HepG2 (cell line): Measurements from ENCODE around the gene NDOR1. TPM values are rescaled to one million over a fixed set of nuclear protein-coding genes. Genes with fewer than 3 reads are reported as not detected.

Source experiments
- AGO2 ChIP-seq: fragments of 200-400 bp; formaldehyde crosslinking; optimal IDR thresholded peaks from 2 replicates; pipeline ENCODE3; 2017; ENCODE audit warnings: mild to moderate bottlenecking, low read depth, low read length, moderate library complexity
- ATF1 ChIP-seq: IDR thresholded peaks from 2 replicates; pipeline ENCODE4 v1.6.1; 2016; ENCODE audit warnings: mild to moderate bottlenecking, control low read depth
- DDIT3 ChIP-seq: sonication (generic); formaldehyde crosslinking; IDR thresholded peaks from 2 replicates; pipeline ENCODE4 v1.4.0; 2020; ENCODE audit warnings: mild to moderate bottlenecking, missing genetic modification reagents
- DMAP1 ChIP-seq: IDR thresholded peaks from 2 replicates; pipeline ENCODE4 v1.6.1; 2016
- MAFG ChIP-seq: sonication (generic); formaldehyde crosslinking; IDR thresholded peaks from 2 replicates; pipeline ENCODE4 v1.5.1; 2020; ENCODE audit warnings: mild to moderate bottlenecking, missing genetic modification reagents
- PPARG ChIP-seq: conservative IDR thresholded peaks from 2 replicates; pipeline ENCODE4 v1.6.1; 2016; ENCODE audit warnings: missing biosample characterization, missing genetic modification reagents
- ZBTB40 ChIP-seq, 2 experiments: fragments of 450-650 bp in 1 of 2; sonication (generic) in 1 of 2; formaldehyde crosslinking in 1 of 2; IDR thresholded peaks; 2 replicates each; pipeline versions ENCODE4 v1.6.1 to v1.8.0; 2016 to 2022; ENCODE audit warnings: antibody characterized with exemption in 1 of 2, mild to moderate bottlenecking in 1 of 2, missing genetic modification reagents in 1 of 2
- ZNF121 ChIP-seq: sonication (generic); formaldehyde crosslinking; IDR thresholded peaks from 2 replicates; pipeline ENCODE4 v1.5.0; 2020; ENCODE audit warnings: mild to moderate bottlenecking, missing genetic modification reagents
- ZNF207 ChIP-seq: fragments of 450-650 bp; IDR thresholded peaks from 2 replicates; pipeline ENCODE4 v1.6.1; 2016; ENCODE audit warnings: antibody characterized with exemption, borderline replicate concordance
- polyA plus RNA-seq, 8 experiments: library from polyadenylated mRNA; depleted of rRNA in 3 of 8; stranded (reverse) in 7 of 8; unstranded in 1 of 8; fragments of >200 nt; fragmentation: Illumina TruSeq in 4 of 8; extraction: Trizol in 4 of 8; gene quantifications; 2 replicates each; pipeline versions ENCODE4 v1.2.1 to v1.2.3, GENCODE V29; 2011 to 2016; ENCODE audit warnings: low read depth in 4 of 8, missing spikeins in 1 of 8, mixed read lengths in 1 of 8; ENCODE audit not compliant: insufficient read depth in 1 of 8
- total RNA-seq, 5 experiments: library from RNA; depleted of rRNA; stranded (reverse); fragments of >200 nt; fragmentation: Illumina TruSeq; extraction: Trizol; gene quantifications; 2 replicates each; pipeline ENCODE4 v1.2.3, GENCODE V29; 2016; ENCODE audit warnings: low read depth in 1 of 5
- TF ChIP-seq, protein P1 (sequence below): IDR thresholded peaks from 2 replicates; pipeline ENCODE4 v1.6.1; 2016; ENCODE audit warnings: missing compliant biosample characterization, missing genetic modification reagents, borderline replicate concordance
- TF ChIP-seq, protein P2 (sequence below): sonication (generic); formaldehyde crosslinking; conservative IDR thresholded peaks from 2 replicates; pipeline ENCODE4 v1.8.0; 2022; ENCODE audit warnings: mild to moderate bottlenecking, moderate library complexity, missing genetic modification reagents
- TF ChIP-seq, protein P3 (sequence below): sonication (generic); formaldehyde crosslinking; IDR thresholded peaks from 2 replicates; pipeline ENCODE4 v1.4.0; 2020; ENCODE audit warnings: missing genetic modification reagents

The NDOR1 gene
- total and polyA plus RNA-seq, 2 of the 13 experiments (the other 11 are each of a cell fraction or from before 2014, with no cell fraction given) = 3.6 to 8.7 TPM

GRCh38 chr9:137189297-137190295 lies 15.9 kb upstream of the NDOR1 start (continued):
- TF ChIP-seq, protein P1, sequence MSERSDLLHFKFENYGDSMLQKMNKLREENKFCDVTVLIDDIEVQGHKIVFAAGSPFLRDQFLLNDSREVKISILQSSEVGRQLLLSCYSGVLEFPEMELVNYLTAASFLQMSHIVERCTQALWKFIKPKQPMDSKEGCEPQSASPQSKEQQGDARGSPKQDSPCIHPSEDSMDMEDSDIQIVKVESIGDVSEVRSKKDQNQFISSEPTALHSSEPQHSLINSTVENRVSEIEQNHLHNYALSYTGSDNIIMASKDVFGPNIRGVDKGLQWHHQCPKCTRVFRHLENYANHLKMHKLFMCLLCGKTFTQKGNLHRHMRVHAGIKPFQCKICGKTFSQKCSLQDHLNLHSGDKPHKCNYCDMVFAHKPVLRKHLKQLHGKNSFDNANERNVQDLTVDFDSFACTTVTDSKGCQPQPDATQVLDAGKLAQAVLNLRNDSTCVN (CRISPR knock-in tag) = no peak
- TF ChIP-seq DDIT3 (CRISPR knock-in tag) (no peak), PPARG (no peak), DMAP1 (CRISPR knock-in tag) (no peak), ATF1 (CRISPR knock-in tag) (no peak), AGO2 (no peak), ZBTB40 (IDR thresholded peaks at IDR 0.05) (no peak), ZBTB40 (CRISPR knock-in tag; IDR thresholded peaks at IDR 0.05) (no peak), ZNF207 (no peak), ZNF121 (CRISPR knock-in tag) (no peak), MAFG (CRISPR knock-in tag) (no peak)
- TF ChIP-seq, protein P2, sequence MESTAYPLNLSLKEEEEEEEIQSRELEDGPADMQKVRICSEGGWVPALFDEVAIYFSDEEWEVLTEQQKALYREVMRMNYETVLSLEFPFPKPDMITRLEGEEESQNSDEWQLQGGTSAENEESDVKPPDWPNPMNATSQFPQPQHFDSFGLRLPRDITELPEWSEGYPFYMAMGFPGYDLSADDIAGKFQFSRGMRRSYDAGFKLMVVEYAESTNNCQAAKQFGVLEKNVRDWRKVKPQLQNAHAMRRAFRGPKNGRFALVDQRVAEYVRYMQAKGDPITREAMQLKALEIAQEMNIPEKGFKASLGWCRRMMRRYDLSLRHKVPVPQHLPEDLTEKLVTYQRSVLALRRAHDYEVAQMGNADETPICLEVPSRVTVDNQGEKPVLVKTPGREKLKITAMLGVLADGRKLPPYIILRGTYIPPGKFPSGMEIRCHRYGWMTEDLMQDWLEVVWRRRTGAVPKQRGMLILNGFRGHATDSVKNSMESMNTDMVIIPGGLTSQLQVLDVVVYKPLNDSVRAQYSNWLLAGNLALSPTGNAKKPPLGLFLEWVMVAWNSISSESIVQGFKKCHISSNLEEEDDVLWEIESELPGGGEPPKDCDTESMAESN (CRISPR knock-in tag) = no peak
- TF ChIP-seq, protein P3, sequence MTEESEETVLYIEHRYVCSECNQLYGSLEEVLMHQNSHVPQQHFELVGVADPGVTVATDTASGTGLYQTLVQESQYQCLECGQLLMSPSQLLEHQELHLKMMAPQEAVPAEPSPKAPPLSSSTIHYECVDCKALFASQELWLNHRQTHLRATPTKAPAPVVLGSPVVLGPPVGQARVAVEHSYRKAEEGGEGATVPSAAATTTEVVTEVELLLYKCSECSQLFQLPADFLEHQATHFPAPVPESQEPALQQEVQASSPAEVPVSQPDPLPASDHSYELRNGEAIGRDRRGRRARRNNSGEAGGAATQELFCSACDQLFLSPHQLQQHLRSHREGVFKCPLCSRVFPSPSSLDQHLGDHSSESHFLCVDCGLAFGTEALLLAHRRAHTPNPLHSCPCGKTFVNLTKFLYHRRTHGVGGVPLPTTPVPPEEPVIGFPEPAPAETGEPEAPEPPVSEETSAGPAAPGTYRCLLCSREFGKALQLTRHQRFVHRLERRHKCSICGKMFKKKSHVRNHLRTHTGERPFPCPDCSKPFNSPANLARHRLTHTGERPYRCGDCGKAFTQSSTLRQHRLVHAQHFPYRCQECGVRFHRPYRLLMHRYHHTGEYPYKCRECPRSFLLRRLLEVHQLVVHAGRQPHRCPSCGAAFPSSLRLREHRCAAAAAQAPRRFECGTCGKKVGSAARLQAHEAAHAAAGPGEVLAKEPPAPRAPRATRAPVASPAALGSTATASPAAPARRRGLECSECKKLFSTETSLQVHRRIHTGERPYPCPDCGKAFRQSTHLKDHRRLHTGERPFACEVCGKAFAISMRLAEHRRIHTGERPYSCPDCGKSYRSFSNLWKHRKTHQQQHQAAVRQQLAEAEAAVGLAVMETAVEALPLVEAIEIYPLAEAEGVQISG = peak; percentile 24; the same call in 1 of the 2 replicates
